Uterus (tissue), 2 donors: ENCODE results near the gene CPM.

ENCODE experiments used
- POLR2A ChIP-seq, 2 donors: fragments of 450-650 bp; IDR thresholded peaks; one replicate each; pipeline ENCODE4 v1.6.1; 2016; ENCODE audit warnings: antibody characterized with exemption in 2 of 2, mild to moderate bottlenecking in 1 of 2, moderate library complexity in 1 of 2
- TF ChIP-seq, protein P1 (sequence below), 4 experiments: fragments of 200-600 bp in 2 of 4; fragments of 450-650 bp in 2 of 4; sonication (generic) in 2 of 4; IDR thresholded peaks; one replicate each; pipeline ENCODE4 v1.5.1; 2016 to 2019; ENCODE audit warnings: antibody characterized with exemption in 4 of 4, mild to moderate bottlenecking in 2 of 4, moderate library complexity in 1 of 4

DNA sequence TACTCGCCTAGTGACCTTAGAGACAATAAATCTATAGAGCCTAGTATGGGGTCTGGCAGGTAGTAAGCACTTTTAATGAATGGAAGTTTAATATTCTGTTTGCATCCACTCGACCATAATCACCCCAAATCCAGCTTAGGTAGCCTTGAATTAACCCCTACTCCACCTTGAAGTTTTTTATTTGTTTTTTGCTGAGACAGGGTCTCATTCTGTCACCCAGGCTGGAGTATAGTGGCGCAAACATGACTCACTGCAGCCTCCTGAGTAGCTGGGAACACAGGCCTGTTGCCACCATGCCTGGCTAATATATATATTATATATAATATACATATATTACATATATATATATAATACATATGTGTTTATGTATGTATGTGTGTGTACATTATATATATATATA lies 86.2 kb downstream of the CPM start:
- TF ChIP-seq, protein P1, sequence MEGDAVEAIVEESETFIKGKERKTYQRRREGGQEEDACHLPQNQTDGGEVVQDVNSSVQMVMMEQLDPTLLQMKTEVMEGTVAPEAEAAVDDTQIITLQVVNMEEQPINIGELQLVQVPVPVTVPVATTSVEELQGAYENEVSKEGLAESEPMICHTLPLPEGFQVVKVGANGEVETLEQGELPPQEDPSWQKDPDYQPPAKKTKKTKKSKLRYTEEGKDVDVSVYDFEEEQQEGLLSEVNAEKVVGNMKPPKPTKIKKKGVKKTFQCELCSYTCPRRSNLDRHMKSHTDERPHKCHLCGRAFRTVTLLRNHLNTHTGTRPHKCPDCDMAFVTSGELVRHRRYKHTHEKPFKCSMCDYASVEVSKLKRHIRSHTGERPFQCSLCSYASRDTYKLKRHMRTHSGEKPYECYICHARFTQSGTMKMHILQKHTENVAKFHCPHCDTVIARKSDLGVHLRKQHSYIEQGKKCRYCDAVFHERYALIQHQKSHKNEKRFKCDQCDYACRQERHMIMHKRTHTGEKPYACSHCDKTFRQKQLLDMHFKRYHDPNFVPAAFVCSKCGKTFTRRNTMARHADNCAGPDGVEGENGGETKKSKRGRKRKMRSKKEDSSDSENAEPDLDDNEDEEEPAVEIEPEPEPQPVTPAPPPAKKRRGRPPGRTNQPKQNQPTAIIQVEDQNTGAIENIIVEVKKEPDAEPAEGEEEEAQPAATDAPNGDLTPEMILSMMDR (IDR thresholded peaks at IDR 0.05), result no peak
- no peak for TF ChIP-seq POLR2A (IDR thresholded peaks at IDR 0.05)
